SK-N-SH (cell line): ENCODE measurements around the gene EIF5AL1. TPM values are rescaled to one million over a fixed set of nuclear protein-coding genes. Genes with fewer than 3 reads are reported as not detected.
"Not testable (repeated sequence)": the region's sequence is repeated elsewhere in the genome, so short reads cannot be mapped to it uniquely, and the experiment has no call there.

Experiments used
- CTCF ChIA-PET: fragments of 300-600, 350-600 bp; formaldehyde crosslinking; extraction: SDS; loops from one replicate; lab custom pipeline; 2021; lab: Yijun Ruan, JAX
- POLR2A ChIA-PET: fragments of 350-600 bp; sonication (Branson Sonifier 250); formaldehyde crosslinking; extraction: SDS; loops from one replicate; lab custom pipeline; 2020; ENCODE audit warnings: antibody characterized with exemption, inconsistent platforms; lab: Yijun Ruan, JAX
- DNase-seq: peaks from one replicate; pipeline ENCODE4 v3.0.0; 2012
- H2AFZ ChIP-seq: fragments of 200-600 bp; sonication (generic); 2 replicates; pipeline ENCODE4 v1.8.1; 2016; ENCODE audit warnings: antibody characterized with exemption, mild to moderate bottlenecking, low read depth
- H3F3A ChIP-seq: fragments of 200-600 bp; sonication (generic); replicated peaks from 2 replicates; pipeline ENCODE3; 2016; ENCODE audit warnings: antibody characterized with exemption, mild to moderate bottlenecking; ENCODE audit not compliant: insufficient read depth
- H3K27ac ChIP-seq, 2 experiments: fragments of 200-500 bp in 1 of 2; fragments of 200-600 bp in 1 of 2; sonication (Bioruptor generic) in 1 of 2; sonication (generic), shearing (Covaris generic) in 1 of 2; 2 replicates each; pipeline versions ENCODE4 v1.5.1 to v1.6.1; 2014 to 2016; ENCODE audit warnings: low read depth in 2 of 2, inconsistent platforms in 1 of 2, low read length in 1 of 2, mild to moderate bottlenecking in 1 of 2, mixed read lengths in 1 of 2
- H3K27me3 ChIP-seq: fragments of 200-600 bp; sonication (generic), shearing (Covaris generic); 2 replicates; pipeline ENCODE4 v1.6.1; 2016; ENCODE audit warnings: mixed run types; ENCODE audit not compliant: insufficient read depth
- H3K36me3 ChIP-seq, 2 experiments: fragments of 200-500 bp in 1 of 2; fragments of 200-600 bp in 1 of 2; sonication (Bioruptor generic) in 1 of 2; sonication (generic) in 1 of 2; replicated peaks in 1 of 2; 2 replicates each; pipeline versions ENCODE3 to v1.5.1; 2014 to 2016; ENCODE audit warnings: low read length in 1 of 2, mild to moderate bottlenecking in 1 of 2; ENCODE audit not compliant: insufficient read depth in 2 of 2, control insufficient read depth in 1 of 2
- H3K4me1 ChIP-seq, 2 experiments: fragments of 200-500 bp in 1 of 2; fragments of 200-600 bp in 1 of 2; sonication (Bioruptor generic) in 1 of 2; sonication (generic), shearing (Covaris generic) in 1 of 2; 2 replicates each; pipeline versions ENCODE4 v1.5.1 to v1.6.1; 2014 to 2016; ENCODE audit warnings: low read depth in 1 of 2, low read length in 1 of 2, mixed run types in 1 of 2; ENCODE audit not compliant: insufficient read depth in 2 of 2, control insufficient read depth in 1 of 2
- H3K4me2 ChIP-seq: fragments of 200-600 bp; sonication (generic), shearing (Covaris generic); 2 replicates; pipeline ENCODE4 v1.6.1; 2017; ENCODE audit warnings: mixed run types
- H3K4me3 ChIP-seq, 2 experiments: fragments of 200-500 bp in 1 of 2; fragments of 200-600 bp in 1 of 2; sonication (Bioruptor generic) in 1 of 2; sonication (generic), shearing (Covaris generic) in 1 of 2; 2 replicates each; pipeline versions ENCODE4 v1.5.1 to v1.8.1; 2014 to 2016; ENCODE audit warnings: low read depth in 2 of 2, inconsistent platforms in 1 of 2, low read length in 1 of 2, mild to moderate bottlenecking in 1 of 2, mixed read lengths in 1 of 2, moderate library complexity in 1 of 2
- H3K79me2 ChIP-seq: fragments of 200-600 bp; sonication (generic); 2 replicates; pipeline ENCODE4 v1.8.1; 2017; ENCODE audit warnings: mild to moderate bottlenecking; ENCODE audit not compliant: insufficient read depth
- H3K9ac ChIP-seq: fragments of 200-600 bp; sonication (generic); 2 replicates; pipeline ENCODE4 v1.6.1; 2017; ENCODE audit warnings: mixed run types
- H3K9me2 ChIP-seq: fragments of 200-600 bp; sonication (generic); 2 replicates; pipeline ENCODE4 v1.6.1; 2017; ENCODE audit warnings: mixed run types
- H3K9me3 ChIP-seq: fragments of 200-600 bp; sonication (generic); 2 replicates; pipeline ENCODE4 v1.6.1; 2017; ENCODE audit warnings: mixed run types, mild to moderate bottlenecking, moderate library complexity
- H4K20me1 ChIP-seq: fragments of 200-600 bp; sonication (generic); 2 replicates; pipeline ENCODE4 v1.6.1; 2017; ENCODE audit warnings: mild to moderate bottlenecking, mixed run types; ENCODE audit not compliant: insufficient read depth
- EP300 ChIP-seq, 2 experiments: IDR thresholded peaks; 2 replicates each; pipeline versions ENCODE4 v1.4.0 to v1.6.1; 2012; ENCODE audit warnings: borderline replicate concordance in 1 of 2, low read depth in 1 of 2, low read length in 1 of 2
- EZH2phosphoT487 ChIP-seq: fragments of 200-600 bp; sonication (generic); IDR thresholded peaks from 2 replicates; pipeline ENCODE4 v1.6.1; 2017; ENCODE audit warnings: low read depth, mixed run types, mild to moderate bottlenecking, antibody characterized with exemption, moderate library complexity, borderline replicate concordance
- FOXJ3 ChIP-seq: sonication (generic); formaldehyde crosslinking; IDR thresholded peaks from 2 replicates; pipeline ENCODE4 v1.5.1; 2020; ENCODE audit warnings: mild to moderate bottlenecking, missing genetic modification reagents
- FOXM1 ChIP-seq: IDR thresholded peaks from 2 replicates; pipeline ENCODE4 v1.4.0; 2012; ENCODE audit warnings: low read depth, mild to moderate bottlenecking
- GATA2 ChIP-seq: sonication (generic); formaldehyde crosslinking; IDR thresholded peaks from 2 replicates; pipeline ENCODE4 v1.5.0; 2020; ENCODE audit warnings: mild to moderate bottlenecking, missing genetic modification reagents
- JUND ChIP-seq: IDR thresholded peaks from 2 replicates; pipeline ENCODE4 v1.4.0; 2012
- MAX ChIP-seq: IDR thresholded peaks from 2 replicates; pipeline ENCODE4 v1.4.0; 2012; ENCODE audit warnings: low read depth
- MEF2A ChIP-seq: IDR thresholded peaks from 2 replicates; pipeline ENCODE4 v1.4.0; 2012; ENCODE audit warnings: low read depth, borderline replicate concordance
- NFIC ChIP-seq: IDR thresholded peaks from 2 replicates; pipeline ENCODE4 v1.4.0; 2012; ENCODE audit warnings: borderline replicate concordance
- RFX5 ChIP-seq: IDR thresholded peaks from 2 replicates; pipeline ENCODE4 v1.6.1; 2012; ENCODE audit warnings: mild to moderate bottlenecking, improper control_type of control experiment, low read length
- SIN3A ChIP-seq: IDR thresholded peaks from 2 replicates; pipeline ENCODE4 v1.6.1; 2012; ENCODE audit warnings: low read depth, mild to moderate bottlenecking, low read length, moderate library complexity, borderline replicate concordance
- SMC3 ChIP-seq: IDR thresholded peaks from 2 replicates; pipeline ENCODE4 v1.6.1; 2012; ENCODE audit warnings: low read depth, low read length, improper control_type of control experiment
- TAF1 ChIP-seq: IDR thresholded peaks from 2 replicates; pipeline ENCODE4 v1.6.1; 2012; ENCODE audit warnings: low read depth, mild to moderate bottlenecking, low read length, moderate library complexity, borderline replicate concordance
- TEAD4 ChIP-seq: IDR thresholded peaks from 2 replicates; pipeline ENCODE4 v1.4.0; 2012; ENCODE audit warnings: mild to moderate bottlenecking, borderline replicate concordance; ENCODE audit not compliant: insufficient read depth
- USF1 ChIP-seq: IDR thresholded peaks from 2 replicates; pipeline ENCODE4 v1.4.0; 2012; ENCODE audit warnings: low read depth, borderline replicate concordance
- YY1 ChIP-seq: IDR thresholded peaks from 2 replicates; pipeline ENCODE4 v1.4.0; 2012; ENCODE audit warnings: low read depth, mild to moderate bottlenecking
- WGBS: methylation state at CpG from one replicate; pipeline ENCODE4 v1.1.6; 2017; ENCODE audit warnings: low lambda C conversion rate; 5-methylcytosine and 5-hydroxymethylcytosine counted together
- polyA plus RNA-seq, 3 experiments: library from polyadenylated mRNA; depleted of rRNA; stranded (reverse); fragments of >200 nt; gene quantifications; 2 replicates each; pipeline ENCODE4 v1.2.3, GENCODE V29; 2012
- TF ChIP-seq, protein P1 (sequence below): fragments of 200-600 bp; sonication (generic); IDR thresholded peaks from 2 replicates; pipeline ENCODE4 v1.6.1; 2017; ENCODE audit warnings: antibody characterized with exemption, mild to moderate bottlenecking, moderate library complexity
- TF ChIP-seq, protein P2 (sequence below): fragments of 150-350 bp; IDR thresholded peaks from 2 replicates; pipeline ENCODE4 v1.6.1; 2017; ENCODE audit warnings: antibody characterized with exemption, low read length, low read depth, borderline replicate concordance

The EIF5AL1 gene
- polyA plus RNA-seq (2012; rRNA removed) = 0.26 and 1.0 TPM in 2 replicates
- polyA plus RNA-seq (2012; cell fraction: cytosol; rRNA removed) = 1.9 TPM in 2 replicates
- polyA plus RNA-seq (2012; cell fraction: nucleus; rRNA removed) = 0.25 and 0.52 TPM in 2 replicates

DNA sequence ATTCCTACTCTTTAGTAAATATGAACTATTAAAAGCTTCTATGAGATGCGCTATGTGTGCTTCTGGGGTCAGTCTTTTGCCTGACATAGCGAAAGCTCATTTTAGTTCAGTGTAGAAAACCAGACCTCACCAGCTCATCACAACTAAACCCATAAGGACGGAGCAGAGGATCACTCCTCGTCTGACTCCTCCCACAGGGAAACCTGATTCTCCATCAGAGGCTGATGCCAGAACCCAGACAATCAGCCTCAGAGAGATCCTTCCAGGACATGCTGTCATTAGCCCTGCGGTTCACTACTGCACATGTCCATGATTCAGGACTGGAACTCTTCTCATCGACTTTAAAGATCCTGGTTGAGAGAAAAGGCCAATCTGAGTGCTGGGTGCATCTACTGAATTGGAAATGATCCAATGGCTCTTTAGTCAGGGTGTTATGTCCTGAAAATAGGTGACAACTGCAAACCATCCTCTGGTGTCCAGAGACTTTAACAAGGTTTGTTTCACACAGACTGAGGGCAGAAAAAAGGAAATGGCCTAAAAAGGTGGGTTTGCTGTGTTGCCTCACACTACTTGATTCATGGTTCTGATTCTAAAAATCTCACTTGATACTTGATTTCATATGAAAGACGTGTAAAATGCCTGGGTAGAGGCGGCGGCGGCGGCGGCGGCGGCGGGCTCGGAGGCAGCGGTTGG is at the start of gene EIF5AL1:
EIF5AL1 (plus strand) TSS at position 643 of the 693 bp plus-strand sequence. CDS start 117 bp downstream, outside the sequence.
- H3K9ac ChIP-seq, H4K20me1 ChIP-seq, H3K79me2 ChIP-seq, H2AFZ ChIP-seq, H3K9me3 ChIP-seq, H3F3A ChIP-seq, H3K4me2 ChIP-seq, H3K4me1 ChIP-seq, CTCF ChIA-PET, H3K4me3 ChIP-seq, H3K36me3 ChIP-seq, H3K9me2 ChIP-seq, H3K27ac ChIP-seq, H3K27me3 ChIP-seq, DNase-seq, POLR2A ChIA-PET: not testable (repeated sequence)
- WGBS = 92% methylated on average over 15 of the region's 17 CpGs

DNA sequence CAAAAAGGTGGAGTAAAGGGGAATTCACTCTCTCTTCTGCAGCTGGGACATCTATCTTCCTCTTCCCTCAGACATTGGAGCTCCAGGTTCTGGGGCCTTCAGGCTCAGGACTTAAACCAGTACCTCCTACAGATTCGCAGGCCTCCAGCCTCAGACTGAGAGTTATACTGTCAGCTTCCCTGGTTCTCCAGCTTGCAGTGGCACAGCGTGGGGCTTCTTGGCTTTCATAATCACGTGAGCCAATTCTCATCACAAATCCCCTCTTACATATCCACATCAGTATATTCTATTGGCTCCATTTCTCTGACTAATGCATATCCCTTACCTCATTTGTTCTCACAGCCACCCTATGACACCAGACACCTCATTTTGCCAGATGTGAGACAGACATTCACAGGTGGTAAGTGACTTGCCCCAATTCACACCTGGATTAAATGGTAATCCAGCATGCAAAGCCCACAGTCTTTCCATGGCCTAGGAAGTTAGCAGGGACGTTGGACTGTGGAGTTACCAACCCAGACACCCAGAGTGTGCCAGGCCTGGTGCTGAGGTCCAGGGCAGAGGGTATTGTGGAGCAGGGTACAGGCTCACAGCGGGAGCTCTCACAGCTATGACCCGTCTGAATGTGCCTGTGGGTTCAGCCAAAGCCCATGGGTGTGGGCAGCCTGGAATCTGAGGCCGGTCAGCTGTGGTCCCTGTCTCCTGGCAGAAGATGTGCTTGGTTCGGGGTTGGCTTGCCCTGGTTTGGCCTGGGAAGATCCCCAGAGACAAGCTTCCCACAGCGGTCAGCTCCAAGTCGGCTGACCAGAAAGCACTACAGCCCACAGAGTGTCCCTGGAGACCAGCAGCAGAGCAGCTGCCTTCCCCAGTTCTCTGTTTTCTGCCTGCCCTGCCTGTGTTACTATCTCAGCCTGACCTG is 48.5 kb upstream of the EIF5AL1 start:
- Histone ChIP-seq H3K9me2 (no peaks in the 10 kb centered on the region), H3K9me3 (no peaks in the 10 kb centered on the region), H3K36me3 (no peaks in the 10 kb centered on the region), H3F3A (no peaks in the 10 kb centered on the region), H3K27ac (no peak overlapping the region), H3K9ac (no peak overlapping the region), H3K4me1 (peaks cover 0 to 5% of the 10 kb centered on the region in 2 experiments; a peak in 1 of 4 replicates), H3K27me3 (no peaks in the 10 kb centered on the region; the same call in 1 of the 2 replicates), H3K79me2 (no peaks in the 10 kb centered on the region), H3K4me2 (no peak overlapping the region), H4K20me1 (no peaks in the 10 kb centered on the region), H2AFZ (no peak overlapping the region), H3K4me3 (no peak overlapping the region)
- 72% methylated on average over 4 of the region's 10 CpGs for WGBS
- CTCF ChIA-PET = interaction anchor here (1.0 kb wide), 2 partner anchors 8 to 13 kb away, joined by 3 to 4 read pairs; no protein-coding TSS in a partner anchor
- DNase-seq = no peak
- no peak for TF ChIP-seq USF1
- TF ChIP-seq NFIC = no peak
- TF ChIP-seq FOXM1 = no peak
- TF ChIP-seq FOXJ3 = no peak
- TF ChIP-seq EP300 (IDR thresholded peaks at IDR 0.05; ENCODE audit: borderline replicate concordance in 1 of 2, low read depth in 1 of 2, low read length in 1 of 2) = no peak
- TF ChIP-seq, protein P1, sequence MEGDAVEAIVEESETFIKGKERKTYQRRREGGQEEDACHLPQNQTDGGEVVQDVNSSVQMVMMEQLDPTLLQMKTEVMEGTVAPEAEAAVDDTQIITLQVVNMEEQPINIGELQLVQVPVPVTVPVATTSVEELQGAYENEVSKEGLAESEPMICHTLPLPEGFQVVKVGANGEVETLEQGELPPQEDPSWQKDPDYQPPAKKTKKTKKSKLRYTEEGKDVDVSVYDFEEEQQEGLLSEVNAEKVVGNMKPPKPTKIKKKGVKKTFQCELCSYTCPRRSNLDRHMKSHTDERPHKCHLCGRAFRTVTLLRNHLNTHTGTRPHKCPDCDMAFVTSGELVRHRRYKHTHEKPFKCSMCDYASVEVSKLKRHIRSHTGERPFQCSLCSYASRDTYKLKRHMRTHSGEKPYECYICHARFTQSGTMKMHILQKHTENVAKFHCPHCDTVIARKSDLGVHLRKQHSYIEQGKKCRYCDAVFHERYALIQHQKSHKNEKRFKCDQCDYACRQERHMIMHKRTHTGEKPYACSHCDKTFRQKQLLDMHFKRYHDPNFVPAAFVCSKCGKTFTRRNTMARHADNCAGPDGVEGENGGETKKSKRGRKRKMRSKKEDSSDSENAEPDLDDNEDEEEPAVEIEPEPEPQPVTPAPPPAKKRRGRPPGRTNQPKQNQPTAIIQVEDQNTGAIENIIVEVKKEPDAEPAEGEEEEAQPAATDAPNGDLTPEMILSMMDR = no peak
- TF ChIP-seq MAX = no peak
- no peak for TF ChIP-seq RFX5
- TF ChIP-seq TAF1 = no peak
- TF ChIP-seq, protein P2, sequence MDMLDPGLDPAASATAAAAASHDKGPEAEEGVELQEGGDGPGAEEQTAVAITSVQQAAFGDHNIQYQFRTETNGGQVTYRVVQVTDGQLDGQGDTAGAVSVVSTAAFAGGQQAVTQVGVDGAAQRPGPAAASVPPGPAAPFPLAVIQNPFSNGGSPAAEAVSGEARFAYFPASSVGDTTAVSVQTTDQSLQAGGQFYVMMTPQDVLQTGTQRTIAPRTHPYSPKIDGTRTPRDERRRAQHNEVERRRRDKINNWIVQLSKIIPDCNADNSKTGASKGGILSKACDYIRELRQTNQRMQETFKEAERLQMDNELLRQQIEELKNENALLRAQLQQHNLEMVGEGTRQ = no peak
- no peak for TF ChIP-seq SIN3A
- TF ChIP-seq GATA2 (CRISPR knock-in tag) = no peak
- no peak for TF ChIP-seq JUND
- TF ChIP-seq EZH2phosphoT487 = no peak
- TF ChIP-seq SMC3 = no peak
- TF ChIP-seq TEAD4 = no peak
- TF ChIP-seq YY1 = no peak
- no peak for TF ChIP-seq MEF2A
- POLR2A ChIA-PET = interaction anchor here (0.7 kb wide), 1 partner anchor 965 kb away, joined by 3 read pairs; no protein-coding TSS in a partner anchor
